Measurements from ENCODE around the gene EGF. TPM values are rescaled to one million over a fixed set of nuclear protein-coding genes. Genes with fewer than 3 reads are reported as not detected.
"Not testable (repeated sequence)": the region's sequence is repeated elsewhere in the genome, so short reads cannot be mapped to it uniquely, and the experiment has no call there.

Gene EGF
- 0.51 TPM for polyA plus RNA-seq

DNA sequence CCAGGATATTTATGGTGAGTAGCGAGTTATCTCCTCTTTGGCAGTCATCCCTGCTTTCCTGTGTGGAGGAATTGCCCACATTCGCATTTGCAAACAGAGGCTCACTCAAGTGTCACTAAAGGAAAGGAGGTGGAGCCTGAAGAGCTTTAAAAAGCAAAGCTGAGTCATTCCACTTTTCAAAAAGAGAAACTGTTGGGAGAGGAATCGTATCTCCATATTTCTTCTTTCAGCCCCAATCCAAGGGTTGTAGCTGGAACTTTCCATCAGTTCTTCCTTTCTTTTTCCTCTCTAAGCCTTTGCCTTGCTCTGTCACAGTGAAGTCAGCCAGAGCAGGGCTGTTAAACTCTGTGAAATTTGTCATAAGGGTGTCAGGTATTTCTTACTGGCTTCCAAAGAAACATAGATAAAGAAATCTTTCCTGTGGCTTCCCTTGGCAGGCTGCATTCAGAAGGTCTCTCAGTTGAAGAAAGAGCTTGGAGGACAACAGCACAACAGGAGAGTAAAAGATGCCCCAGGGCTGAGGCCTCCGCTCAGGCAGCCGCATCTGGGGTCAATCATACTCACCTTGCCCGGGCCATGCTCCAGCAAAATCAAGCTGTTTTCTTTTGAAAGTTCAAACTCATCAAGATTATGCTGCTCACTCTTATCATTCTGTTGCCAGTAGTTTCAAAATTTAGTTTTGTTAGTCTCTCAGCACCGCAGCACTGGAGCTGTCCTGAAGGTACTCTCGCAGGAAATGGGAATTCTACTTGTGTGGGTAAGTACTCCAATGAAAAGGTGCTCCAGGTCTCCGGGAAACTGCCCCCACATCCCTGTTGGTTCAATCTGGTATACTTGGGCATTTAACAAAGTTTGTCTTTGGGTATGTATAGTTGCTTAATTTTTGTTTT lies at the start of gene EGF:
TSS of gene EGF (plus strand) at position 178 of the 890 bp plus-strand sequence. CDS start at position 631, 453 bp downstream.
- Mint-ChIP-seq H3K27me3 (peaks cover 12% of the 10 kb centered on the region), H3K9me3 (no peaks in the 10 kb centered on the region), H3K4me3 (no peak within 1 kb of the TSS), H3K27ac (no peak within 1 kb of the TSS), H3K36me3 (no peaks in the 10 kb centered on the region), H3K4me1 (no peaks in the 10 kb centered on the region)

DNA sequence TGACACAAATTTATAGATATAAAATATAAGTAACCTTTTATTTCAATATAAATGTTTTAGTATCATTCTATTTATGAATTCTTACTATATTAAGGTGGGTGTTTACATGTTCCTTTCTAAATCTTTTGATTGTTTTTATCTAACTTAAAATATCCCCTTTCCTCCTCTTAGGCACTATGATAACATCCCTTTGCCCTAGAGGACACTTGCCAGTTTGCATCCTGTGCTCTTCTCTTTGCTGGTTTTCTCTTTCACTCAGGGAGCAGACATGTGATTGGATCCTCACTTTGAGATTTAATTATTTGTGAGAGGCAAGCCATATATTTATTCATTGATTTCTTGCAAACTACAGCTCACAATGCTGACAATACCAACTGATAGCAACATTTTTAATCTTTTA lies 48.5 kb upstream of the EGF start:
- Mint-ChIP-seq H3K27ac (no peak overlapping the region), H3K4me3 (no peak overlapping the region), H3K9me3 (peaks cover 4 to 13% (median 10%) of the 10 kb centered on the region in 3 donors), H3K36me3 (peaks cover 2% of the 10 kb centered on the region), H3K4me1 (no peaks in the 10 kb centered on the region), H3K27me3 (no peaks in the 10 kb centered on the region)

DNA sequence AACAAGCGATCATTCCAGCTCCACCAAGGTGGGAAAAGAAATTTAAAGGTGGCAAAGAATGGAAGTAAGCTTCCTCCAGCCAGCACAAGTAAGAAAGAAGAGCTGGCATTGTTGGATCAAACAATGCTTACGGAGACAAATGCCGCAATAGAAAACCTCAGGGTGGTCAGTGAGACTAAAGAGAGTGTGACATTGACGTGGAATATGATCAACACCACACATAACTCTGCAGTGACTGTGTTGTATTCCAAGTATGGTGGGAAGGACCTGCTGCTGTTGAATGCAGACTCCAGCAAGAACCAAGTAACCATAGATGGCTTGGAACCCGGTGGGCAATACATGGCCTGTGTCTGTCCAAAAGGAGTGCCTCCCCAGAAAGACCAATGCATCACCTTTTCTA lies 42.6 kb upstream of the EGF start:
- Mint-ChIP-seq H3K27me3 (no peaks in the 10 kb centered on the region), H3K9me3 (no peaks in the 10 kb centered on the region), H3K27ac (no peak overlapping the region), H3K4me3 (no peak overlapping the region), H3K4me1 (no peaks in the 10 kb centered on the region), H3K36me3 (peaks cover 2% of the 10 kb centered on the region)

DNA sequence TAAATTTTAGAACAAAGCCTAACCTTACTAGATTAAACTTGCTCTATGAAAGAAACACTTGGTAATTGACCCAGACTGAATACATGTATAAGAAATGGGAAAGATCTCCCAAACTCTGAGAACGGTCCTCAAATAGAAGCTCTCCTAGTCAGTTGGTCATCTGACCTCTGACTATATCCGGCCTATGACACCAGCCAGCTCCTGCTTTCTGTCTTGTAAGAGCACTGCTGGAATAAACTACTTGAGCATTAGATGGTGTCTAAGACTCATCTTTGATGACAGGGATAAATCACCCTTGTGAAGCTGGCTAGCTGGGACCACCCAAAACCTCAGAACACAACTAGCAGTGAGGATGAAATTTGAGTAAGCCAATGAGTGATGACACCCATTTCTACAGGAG lies 40.6 kb upstream of the EGF start:
- H3K4me3 Mint-ChIP-seq = no peak overlapping the region
- H3K27ac Mint-ChIP-seq = no peak overlapping the region
- peaks cover 0 to 2% (median 0%) of the 10 kb centered on the region in 3 donors for H3K9me3 Mint-ChIP-seq
- H3K36me3 Mint-ChIP-seq = peaks cover 2% of the 10 kb centered on the region
- H3K4me1 Mint-ChIP-seq = no peaks in the 10 kb centered on the region
- H3K27me3 Mint-ChIP-seq = no peaks in the 10 kb centered on the region

DNA sequence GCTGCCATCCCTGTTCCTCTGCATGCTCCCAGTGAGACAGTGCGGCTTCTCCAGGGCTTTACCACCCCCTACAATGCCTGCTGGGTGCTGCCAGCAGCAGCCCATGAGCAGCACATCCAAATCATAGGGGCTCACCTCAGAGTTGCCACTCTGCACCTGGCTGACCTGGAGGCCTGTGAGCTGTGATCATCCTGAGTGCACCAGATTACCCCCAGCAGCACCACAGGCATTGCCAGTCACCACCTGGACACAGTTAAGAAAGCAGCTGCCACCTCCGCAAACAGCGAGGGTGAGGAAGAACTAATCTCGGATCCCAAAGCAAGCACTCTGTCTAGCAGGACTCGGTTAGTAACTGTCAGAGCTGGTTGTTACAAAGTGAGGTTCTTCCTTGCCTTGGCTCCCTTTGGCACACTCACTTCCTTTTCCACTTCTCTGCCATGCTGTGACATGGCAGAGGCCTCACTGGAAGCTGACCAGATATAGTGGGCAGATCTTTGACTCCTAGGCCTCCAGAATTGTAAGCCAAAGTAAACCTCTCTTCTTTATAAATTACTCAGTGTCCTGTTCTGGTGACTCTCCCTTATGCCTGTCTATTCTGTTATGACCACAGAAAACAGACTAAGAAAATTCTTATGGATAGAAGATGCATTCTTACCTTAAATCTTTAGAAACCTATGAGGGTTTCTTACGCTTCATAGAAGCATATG lies 39.6 kb upstream of the EGF start:
- Mint-ChIP-seq H3K4me3 (no peak overlapping the region), H3K9me3 (peaks cover 0 to 2% (median 0%) of the 10 kb centered on the region in 3 donors), H3K27me3 (peaks cover 3% of the 10 kb centered on the region), H3K27ac (no peak overlapping the region), H3K4me1 (no peaks in the 10 kb centered on the region), H3K36me3 (no peaks in the 10 kb centered on the region)

DNA sequence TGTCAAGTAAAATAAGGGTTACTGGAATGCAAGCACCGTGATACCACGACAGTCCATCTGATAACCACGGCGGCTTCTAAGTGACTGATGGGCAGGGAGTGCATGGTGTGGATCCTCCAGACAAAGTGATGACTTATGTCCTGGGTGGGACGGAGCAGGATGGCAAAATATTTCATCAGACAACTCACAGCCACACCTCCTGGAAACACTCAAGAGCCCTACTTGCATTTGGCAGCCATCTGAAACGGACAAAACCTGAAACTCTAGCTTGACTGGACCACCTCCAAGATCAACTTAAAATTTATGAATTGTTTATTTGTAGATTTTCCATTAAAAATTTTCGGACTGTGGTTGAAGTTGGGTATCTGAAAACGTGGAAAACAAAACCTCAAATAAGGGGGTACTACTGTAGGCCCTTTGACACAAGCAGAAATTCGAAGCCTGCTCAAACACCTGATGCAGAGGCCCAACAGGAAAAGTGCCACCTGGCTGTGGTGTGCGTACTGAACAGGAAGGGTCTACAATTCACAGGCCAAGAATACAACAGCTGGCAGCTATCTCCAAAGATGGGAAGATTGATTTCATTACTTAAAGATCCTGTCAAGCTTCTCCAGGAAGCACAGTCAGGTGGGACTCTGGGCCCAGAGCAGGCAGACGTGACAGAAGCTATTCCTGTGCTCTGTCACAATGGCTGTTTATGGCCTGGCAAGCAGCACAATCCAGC lies 38.7 kb upstream of the EGF start:
- H3K27ac Mint-ChIP-seq = no peak overlapping the region
- no peaks in the 10 kb centered on the region for H3K36me3 Mint-ChIP-seq
- H3K4me3 Mint-ChIP-seq = no peak overlapping the region
- H3K27me3 Mint-ChIP-seq = peaks cover 4% of the 10 kb centered on the region
- no peaks in the 10 kb centered on the region for H3K4me1 Mint-ChIP-seq
- peaks cover 0 to 2% (median 0%) of the 10 kb centered on the region in 3 donors for H3K9me3 Mint-ChIP-seq

DNA sequence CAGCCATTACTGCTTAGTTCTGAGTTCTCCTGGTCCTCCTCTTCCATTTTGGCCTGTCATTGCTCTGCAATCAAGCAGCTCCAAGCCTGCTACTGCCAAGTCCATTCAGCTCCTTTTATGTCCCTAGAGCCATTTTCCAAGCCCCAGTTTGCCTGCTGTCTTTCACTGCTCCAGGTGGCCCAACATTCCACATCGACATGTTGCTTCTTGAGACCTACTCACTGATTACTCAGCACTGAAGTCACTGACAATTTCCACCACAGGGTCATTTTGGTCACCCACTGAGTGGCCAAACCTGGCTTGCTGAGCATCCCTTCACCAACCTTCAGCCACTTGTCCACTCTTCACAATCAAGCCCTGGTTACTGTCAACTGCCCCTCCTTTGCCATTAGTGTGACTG lies 37.6 kb upstream of the EGF start:
- Mint-ChIP-seq H3K9me3 (peaks cover 0 to 2% (median 0%) of the 10 kb centered on the region in 3 donors), H3K27me3 (peaks cover 10% of the 10 kb centered on the region), H3K36me3 (no peaks in the 10 kb centered on the region), H3K4me3 (no peak overlapping the region), H3K4me1 (no peaks in the 10 kb centered on the region), H3K27ac (peak overlapping the region in 1 of 3 donors; percentile 21)

DNA sequence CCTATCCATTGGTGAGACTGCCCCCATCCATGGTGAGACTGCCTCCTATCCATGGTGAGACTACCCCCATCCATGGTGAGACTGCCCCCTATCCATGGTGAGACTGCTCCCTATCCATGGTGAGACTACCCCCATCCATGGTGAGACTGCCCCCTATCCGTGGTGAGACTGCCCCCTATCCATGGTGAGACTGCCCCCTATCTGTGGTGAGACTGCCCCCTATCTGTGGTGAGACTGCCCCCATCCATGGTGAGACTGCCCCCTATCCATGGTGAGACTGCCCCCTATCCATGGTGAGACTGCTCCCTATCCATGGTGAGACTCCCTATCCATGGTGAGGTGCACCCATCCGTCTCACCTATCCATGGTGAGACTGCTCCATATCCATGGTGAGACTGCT lies 37.1 kb upstream of the EGF start:
- H3K4me1 Mint-ChIP-seq, H3K36me3 Mint-ChIP-seq, H3K4me3 Mint-ChIP-seq, H3K9me3 Mint-ChIP-seq, H3K27me3 Mint-ChIP-seq: not testable (repeated sequence)
- peak overlapping the region in 1 of 3 donors; percentile 21 for H3K27ac Mint-ChIP-seq

DNA sequence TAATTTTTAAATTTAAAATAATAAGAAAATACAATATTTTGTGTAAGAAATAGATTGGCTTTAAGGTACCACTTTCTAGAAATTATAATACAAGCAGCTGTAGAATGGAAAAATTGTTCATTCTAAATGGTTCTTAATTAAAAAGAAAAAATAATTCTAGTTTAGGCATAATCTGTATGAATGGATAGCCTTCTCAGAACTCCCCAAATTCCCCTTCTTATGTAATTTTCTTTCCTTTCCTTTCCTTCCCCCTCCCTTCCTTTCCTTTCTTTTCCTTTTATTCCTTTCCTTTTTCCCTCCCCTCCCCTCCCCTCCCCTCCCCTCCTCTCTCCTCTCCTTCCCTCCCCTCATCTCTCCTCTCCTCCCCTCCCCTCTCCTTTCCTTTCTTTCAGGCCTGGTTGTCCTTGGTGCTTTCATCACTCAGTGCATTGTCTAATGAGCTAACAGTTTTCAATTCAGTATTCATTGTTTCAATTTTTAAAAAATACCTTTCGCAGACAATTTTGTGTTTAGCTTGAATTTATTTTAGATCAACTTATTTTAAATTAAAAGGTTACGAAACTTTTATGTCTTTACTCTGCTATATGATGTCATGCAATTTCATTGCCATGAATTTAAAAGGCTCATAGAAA lies 35.9 kb upstream of the EGF start:
- Mint-ChIP-seq H3K27ac (no peak overlapping the region), H3K36me3 (no peaks in the 10 kb centered on the region), H3K27me3 (peaks cover 10% of the 10 kb centered on the region), H3K4me1 (no peaks in the 10 kb centered on the region), H3K9me3 (peaks cover 0 to 2% (median 0%) of the 10 kb centered on the region in 3 donors), H3K4me3 (no peak overlapping the region)

DNA sequence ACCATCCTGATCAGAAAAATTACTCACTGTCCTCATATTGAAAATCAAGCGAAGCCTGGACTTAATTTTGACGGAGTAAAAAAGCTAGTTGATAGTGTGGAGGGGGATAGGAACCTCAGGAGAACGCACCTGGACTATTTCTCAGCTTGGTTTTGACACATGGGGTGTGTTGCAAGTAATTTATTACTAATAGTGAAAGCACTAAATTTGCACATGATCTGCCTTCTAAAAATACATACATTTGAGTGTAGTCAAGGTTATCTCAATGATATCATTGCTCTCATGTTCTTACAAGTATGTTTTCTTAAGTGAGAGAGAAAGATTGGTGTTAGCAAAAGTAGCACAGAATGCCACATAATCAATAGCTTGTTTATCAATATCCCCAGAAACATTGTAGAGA lies 35.3 kb upstream of the EGF start:
- Mint-ChIP-seq H3K4me1 (no peaks in the 10 kb centered on the region), H3K36me3 (no peaks in the 10 kb centered on the region), H3K4me3 (no peak overlapping the region), H3K27me3 (peaks cover 10% of the 10 kb centered on the region), H3K27ac (no peak overlapping the region), H3K9me3 (peaks cover 0 to 2% (median 0%) of the 10 kb centered on the region in 3 donors)

DNA sequence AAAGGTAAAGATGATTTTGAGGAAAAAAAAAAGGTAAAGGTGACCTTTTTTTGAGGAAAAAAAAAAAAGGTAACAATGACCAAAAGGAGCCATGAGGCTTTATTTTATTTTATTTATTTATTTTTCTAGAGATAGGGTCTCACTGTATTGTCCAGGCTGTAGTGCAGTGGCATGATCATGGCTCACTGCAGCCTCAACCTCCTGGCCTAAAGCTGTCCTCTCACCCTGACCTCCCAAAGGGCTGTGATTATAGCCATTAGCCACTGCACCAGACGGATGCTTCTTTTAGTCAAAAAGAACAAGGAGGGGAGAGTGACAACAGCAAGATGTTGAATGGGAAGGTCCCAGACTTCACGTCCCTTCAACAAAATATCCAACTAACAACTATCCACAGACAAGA lies 34.3 kb upstream of the EGF start:
- no peak overlapping the region for H3K4me3 Mint-ChIP-seq
- peaks cover 0 to 2% (median 0%) of the 10 kb centered on the region in 3 donors for H3K9me3 Mint-ChIP-seq
- no peaks in the 10 kb centered on the region for H3K36me3 Mint-ChIP-seq
- H3K27me3 Mint-ChIP-seq = peaks cover 12% of the 10 kb centered on the region
- H3K27ac Mint-ChIP-seq = no peak overlapping the region
- H3K4me1 Mint-ChIP-seq = no peaks in the 10 kb centered on the region

DNA sequence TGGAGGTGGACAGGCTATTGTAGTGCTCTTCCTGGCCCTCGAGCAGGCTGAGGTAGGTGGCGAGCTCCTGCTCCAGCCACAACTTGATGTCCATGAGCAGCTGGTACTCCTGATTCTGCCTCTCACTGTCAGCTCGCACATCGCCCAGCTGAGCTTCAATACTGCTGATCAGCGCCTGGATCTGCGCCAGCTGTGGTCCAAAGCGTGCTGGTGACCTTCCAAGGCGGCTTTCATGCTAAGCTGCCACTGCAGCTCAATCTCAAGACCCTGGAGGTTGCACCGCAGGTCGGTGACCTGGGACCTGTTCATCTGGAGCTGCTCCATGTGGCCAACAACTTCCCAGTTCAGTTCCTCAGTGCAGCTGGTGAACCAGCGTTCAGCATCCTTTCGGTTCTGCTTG lies 33.6 kb upstream of the EGF start:
- Mint-ChIP-seq H3K4me1 (no peaks in the 10 kb centered on the region), H3K36me3 (no peaks in the 10 kb centered on the region), H3K4me3 (no peak overlapping the region)

DNA sequence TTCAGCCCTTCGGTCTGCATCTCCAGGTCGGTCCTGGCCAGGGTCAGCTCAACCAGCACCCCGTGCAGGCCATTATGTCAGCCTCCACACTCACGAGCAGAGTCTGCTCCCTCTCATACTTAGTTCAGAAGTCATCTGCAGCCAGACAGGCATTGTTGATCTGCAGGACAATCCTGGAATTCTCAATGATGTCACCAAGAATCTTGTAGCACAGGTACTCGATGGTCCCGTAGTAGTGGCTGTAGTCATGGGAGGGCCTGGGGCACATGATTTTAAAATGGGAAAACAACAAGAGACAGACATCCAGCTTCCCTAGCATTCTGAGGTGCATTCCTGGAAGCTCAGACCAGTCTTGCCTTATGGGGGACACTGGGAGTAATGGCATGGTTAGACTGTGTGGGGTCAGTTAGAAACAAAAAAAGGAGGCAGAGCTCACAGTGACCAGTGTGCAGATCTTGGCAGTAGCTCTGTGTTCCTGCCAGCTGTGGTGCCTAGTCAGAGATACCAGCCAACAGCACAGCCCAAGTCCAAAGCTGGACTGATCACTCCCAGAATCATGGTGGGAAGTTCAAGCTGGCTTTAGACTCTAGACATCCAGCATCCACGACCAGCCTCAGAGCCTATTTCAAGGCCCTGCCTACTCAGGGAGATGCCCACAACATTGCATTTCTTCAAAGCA lies 32.9 kb upstream of the EGF start:
- H3K9me3 Mint-ChIP-seq = peaks cover 0 to 2% (median 0%) of the 10 kb centered on the region in 3 donors
- no peak overlapping the region for H3K4me3 Mint-ChIP-seq
- H3K27me3 Mint-ChIP-seq = peaks cover 12% of the 10 kb centered on the region
- H3K36me3 Mint-ChIP-seq = no peaks in the 10 kb centered on the region
- no peaks in the 10 kb centered on the region for H3K4me1 Mint-ChIP-seq
- H3K27ac Mint-ChIP-seq = peak overlapping the region in 1 of 3 donors; percentile 75

More for the DNA sequence above, 33.6 kb upstream of the EGF start:
- peak overlapping the region in 1 of 3 donors; percentile 75 for H3K27ac Mint-ChIP-seq
- H3K9me3 Mint-ChIP-seq = peaks cover 0 to 2% (median 0%) of the 10 kb centered on the region in 3 donors
- H3K27me3 Mint-ChIP-seq = peaks cover 12% of the 10 kb centered on the region

DNA sequence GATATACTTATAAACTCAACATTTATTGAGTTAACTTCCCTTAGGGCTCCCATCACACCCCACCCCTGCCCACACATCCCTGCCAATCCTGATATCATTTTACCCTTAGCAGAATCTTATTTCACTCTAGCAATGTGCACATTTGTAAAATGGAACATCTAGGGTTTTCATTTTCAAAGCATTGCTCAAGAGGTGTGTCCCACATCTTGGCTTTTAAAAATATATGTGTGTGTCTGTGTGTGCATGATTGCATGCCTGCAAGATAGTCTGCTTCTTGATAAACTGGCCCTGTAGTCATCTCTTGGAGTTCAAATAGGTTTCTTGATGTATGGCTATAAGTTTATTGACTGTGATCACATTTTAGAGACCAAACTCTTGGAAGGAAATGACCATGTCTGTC lies 26.4 kb upstream of the EGF start:
- H3K9me3 Mint-ChIP-seq = no peaks in the 10 kb centered on the region
- peaks cover 2% of the 10 kb centered on the region for H3K27me3 Mint-ChIP-seq
- no peaks in the 10 kb centered on the region for H3K36me3 Mint-ChIP-seq
- H3K4me1 Mint-ChIP-seq = no peaks in the 10 kb centered on the region
- H3K27ac Mint-ChIP-seq = no peak overlapping the region
- no peak overlapping the region for H3K4me3 Mint-ChIP-seq

All from IgD-negative memory B cell (primary cell).